HG03342 (cell line): ENCODE results near the gene CCDC88B.

Source experiments
- ATAC-seq: cut with Tn5 transposase; IDR thresholded peaks from one replicate; pipeline ENCODE4 v1.9.1; 2021; ENCODE audit warnings: mild to moderate bottlenecking, moderate library complexity; ENCODE audit not compliant: unreplicated experiment

CCDC88B gene

DNA sequence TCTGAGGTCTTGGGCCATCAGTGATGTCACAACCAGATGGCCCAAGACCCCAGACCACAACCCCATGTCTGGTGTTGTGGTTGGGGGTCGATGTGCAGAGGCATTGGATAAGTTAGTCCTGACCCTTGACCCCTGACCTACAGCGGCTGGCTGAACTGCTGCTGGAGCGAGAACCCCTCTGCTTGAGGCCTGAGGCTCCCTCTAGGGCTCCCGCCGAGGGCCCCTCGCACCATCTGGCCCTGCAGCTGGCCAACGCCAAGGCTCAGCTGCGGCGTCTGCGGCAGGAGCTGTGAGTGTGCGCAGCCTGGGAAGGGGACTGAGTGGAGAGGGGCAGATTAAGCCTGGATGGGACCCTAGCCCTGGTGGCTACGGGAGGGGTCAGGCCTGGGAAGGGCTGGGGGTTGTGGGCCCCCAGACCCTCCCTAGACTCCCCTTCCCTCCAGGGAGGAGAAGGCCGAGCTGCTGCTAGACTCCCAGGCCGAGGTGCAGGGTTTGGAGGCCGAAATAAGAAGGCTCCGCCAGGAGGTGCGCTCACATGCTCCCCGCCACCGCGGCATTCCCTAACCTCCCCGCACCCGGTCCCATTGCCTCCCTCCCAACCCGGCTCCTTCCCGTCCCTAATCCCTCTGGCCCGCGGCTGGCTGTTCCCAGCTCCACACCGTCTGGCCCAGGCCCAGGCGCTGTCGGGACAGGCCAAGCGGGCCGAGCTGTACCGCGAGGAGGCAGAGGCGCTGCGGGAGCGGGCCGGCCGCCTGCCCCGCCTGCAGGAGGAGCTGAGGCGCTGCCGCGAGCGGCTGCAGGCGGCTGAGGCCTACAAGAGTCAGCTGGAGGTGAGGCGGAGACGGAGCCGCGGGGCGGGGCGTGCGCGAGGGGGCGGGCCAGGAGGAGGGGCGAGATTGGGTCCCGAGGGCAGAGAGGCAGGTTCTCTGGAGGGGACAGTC lies 2.1 kb downstream of the CCDC88B start:
- ATAC-seq: no peak

DNA sequence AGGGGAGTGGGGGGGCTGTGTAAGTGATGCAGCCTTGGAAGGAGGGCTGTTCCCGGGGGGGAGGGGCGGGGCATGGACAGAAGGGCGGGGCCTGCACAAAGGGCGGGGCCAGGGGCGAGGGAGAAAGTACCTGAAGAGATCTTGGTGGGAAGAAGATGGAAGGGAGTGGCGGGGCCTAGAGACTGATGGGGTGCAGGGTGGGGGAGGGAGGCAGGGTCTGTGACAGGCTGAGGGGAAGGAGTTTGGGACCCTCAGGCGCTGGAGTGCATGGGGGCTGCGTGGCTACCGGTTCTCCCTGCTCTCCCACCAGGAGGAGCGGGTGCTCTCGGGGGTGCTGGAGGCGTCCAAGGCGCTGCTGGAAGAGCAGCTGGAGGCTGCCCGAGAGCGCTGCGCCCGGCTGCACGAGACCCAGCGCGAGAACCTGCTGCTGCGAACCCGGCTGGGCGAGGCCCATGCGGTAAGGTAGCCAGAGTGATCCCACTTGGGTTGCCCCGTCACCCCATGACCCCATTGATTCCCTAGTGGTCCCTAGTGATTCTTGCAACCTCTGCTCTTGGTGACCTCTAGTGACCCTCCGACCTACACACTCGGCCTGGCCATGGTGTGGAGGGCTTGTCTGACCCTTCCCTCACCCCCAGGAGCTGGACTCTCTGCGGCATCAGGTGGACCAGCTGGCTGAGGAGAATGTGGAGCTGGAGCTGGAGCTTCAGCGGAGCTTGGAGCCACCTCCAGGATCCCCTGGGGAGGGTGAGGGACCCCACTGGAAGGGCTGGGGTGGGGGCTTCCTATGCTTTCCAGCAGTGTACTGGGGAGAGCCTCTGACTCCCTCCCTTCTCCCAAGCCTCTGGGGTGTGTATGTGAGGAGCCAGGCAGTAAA lies 3.1 kb downstream of the CCDC88B start:
- no peak for ATAC-seq

DNA sequence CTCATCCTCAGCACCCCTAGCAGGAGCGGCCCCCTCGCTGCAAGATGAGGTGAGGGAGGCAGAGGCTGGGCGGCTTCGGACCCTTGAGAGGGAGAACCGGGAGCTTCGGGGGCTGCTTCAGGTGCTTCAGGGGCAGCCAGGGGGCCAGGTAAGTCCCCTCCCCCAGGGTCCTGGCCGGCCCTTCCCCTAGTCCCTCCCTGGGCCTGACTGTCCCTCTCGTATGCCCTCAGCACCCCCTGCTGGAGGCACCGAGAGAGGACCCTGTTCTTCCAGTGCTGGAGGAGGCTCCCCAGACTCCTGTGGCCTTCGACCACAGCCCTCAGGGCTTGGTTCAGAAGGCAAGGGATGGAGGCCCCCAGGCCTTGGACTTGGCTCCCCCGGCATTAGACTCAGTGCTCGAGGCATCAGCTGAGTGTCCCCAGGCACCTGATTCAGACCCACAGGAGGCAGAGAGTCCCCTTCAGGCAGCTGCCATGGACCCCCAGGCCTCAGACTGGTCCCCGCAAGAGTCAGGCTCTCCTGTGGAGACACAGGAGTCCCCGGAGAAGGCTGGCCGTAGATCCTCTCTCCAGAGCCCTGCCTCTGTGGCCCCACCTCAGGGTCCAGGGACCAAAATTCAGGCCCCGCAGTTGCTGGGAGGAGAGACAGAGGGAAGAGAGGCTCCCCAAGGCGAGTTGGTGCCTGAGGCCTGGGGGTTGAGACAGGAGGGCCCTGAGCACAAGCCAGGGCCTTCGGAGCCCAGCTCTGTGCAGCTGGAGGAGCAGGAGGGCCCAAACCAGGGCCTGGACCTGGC lies 4.0 kb downstream of the CCDC88B start:
- ATAC-seq: no peak

DNA sequence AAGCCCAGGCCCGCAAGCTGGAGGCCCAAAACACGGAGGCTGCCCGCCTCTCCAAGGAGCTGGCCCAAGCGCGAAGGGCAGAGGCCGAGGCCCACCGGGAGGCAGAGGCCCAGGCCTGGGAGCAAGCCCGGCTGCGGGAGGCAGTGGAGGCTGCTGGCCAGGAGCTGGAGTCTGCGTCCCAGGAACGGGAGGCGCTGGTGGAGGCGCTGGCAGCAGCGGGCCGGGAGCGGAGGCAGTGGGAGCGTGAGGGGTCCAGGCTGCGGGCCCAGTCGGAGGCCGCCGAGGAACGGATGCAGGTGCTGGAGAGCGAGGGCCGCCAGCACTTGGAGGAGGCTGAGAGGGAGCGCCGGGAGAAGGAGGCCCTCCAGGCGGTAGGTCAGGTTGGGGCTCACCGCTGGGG lies 4.8 kb downstream of the CCDC88B start:
- no peak for ATAC-seq

DNA sequence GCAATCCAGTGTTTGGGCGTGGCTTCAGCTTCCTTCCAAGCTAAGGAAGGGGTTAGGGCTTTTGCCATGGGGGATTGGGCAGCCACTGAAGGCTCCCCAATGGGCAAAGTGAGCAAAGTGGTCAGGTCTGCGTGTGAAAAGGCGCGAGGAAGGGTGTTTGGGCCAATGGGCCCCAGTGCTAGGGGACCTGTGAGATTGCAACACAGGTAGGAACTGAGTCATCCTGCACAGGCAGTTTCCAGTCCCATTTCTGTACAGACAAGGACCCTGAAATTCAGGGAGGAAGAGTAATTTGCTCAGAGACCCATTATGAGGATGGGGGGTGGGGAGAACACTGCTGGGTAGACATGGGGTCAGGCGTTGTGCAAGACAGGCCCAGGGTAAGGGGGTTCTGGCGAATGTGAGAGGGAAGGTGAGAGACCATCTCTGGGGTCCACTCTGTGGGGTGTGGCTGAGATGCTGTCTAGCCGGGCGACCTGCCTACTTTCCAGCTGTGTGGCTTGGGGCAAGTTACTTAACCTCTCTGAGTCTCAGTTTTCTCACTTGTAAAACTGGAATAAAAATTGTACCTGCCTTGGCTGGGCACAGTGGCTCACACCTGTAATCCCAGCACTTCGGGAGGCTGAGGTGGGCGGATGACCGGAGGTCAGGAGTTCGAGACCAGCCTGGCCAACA lies 7.3 kb downstream of the CCDC88B start:
- no peak for ATAC-seq

DNA sequence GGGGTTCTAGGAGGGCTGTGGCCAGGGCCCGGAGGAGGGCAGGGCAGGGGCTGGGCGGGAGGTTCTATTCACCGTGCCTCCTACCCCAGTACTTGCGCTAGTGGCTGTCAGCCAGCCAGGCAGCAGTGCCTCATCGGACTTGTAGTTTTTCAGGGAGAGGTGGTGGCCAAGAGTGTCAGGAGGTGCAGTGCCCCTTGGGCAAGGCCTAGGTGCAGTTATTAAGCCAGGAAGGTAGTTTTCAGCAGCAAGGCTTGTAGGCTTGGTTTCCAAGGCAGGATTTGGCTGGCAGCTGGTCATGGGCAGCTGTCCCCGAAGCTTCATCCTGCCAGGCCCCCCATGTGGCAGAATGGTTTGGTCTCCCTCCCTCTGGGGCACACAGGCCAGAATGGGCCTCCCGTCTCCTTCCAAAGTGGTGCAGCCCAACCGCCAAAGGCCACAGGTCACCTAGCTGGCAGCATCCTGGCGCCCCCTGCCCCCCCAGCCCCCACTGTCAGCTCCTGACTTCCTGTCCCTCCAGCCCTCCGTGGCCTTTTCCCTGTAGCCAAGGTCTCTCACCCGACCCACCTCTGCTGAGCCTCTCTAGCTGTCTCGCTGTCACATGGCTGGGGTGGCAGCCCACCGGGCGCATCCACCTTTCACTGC lies 8.5 kb downstream of the CCDC88B start:
- ATAC-seq: no peak

DNA sequence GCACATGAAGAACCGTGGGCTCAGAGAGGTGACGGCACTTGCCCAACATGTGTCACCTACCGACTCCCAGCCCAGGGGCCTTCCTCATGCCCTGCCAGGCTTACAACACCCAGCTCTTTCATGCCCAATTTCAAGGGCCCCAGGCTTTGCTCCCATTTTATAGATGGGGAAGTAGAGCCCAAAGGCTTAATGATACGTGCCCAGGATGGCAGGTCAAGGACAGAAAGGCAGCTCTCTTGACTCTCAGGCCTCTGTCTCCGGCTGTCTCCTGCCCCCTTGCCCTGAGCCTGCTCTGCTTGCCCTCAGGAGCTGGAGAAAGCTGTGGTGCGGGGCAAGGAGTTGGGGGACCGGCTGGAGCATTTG lies 9.0 kb downstream of the CCDC88B start:
- no peak for ATAC-seq

DNA sequence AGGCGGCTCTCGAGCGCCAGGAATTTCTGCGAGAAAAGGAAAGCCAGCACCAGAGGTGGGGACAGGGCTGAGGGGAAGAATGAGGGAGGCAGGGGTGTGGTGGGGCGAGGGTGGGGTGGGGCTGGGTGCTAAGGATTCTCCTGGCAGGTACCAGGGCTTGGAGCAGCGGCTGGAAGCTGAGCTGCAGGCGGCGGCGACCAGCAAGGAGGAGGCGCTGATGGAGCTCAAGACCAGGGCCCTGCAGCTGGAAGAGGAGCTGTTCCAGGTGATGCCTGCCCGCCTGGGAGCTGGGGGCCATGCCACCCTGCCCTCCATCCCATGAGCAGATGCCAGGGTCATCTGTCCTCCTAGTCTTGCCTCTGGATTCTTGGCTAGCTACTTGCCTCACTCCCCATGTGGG lies 9.4 kb downstream of the CCDC88B start:
- no peak for ATAC-seq

DNA sequence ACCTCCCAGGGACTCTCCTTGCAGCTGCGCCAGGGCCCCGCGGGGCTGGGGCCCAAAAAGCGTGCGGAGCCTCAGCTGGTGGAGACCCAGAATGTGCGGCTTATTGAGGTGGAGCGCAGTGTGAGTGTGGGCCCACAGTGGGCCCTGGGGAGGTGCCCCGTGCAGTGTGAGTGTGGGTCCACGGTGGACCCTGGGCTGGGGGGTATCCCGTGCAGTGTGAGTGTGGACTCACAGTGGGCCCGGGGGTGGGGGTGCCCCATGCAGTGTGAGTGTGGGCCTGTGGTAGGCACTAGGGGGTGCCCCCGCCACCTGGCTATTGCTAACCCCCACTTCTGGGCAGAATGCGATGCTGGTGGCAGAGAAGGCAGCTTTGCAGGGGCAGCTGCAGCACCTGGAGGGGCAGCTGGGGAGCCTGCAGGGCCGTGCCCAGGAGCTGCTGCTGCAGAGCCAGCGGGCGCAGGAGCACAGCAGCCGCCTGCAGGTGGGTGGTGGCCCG lies 11.2 kb downstream of the CCDC88B start:
- ATAC-seq: no peak

DNA sequence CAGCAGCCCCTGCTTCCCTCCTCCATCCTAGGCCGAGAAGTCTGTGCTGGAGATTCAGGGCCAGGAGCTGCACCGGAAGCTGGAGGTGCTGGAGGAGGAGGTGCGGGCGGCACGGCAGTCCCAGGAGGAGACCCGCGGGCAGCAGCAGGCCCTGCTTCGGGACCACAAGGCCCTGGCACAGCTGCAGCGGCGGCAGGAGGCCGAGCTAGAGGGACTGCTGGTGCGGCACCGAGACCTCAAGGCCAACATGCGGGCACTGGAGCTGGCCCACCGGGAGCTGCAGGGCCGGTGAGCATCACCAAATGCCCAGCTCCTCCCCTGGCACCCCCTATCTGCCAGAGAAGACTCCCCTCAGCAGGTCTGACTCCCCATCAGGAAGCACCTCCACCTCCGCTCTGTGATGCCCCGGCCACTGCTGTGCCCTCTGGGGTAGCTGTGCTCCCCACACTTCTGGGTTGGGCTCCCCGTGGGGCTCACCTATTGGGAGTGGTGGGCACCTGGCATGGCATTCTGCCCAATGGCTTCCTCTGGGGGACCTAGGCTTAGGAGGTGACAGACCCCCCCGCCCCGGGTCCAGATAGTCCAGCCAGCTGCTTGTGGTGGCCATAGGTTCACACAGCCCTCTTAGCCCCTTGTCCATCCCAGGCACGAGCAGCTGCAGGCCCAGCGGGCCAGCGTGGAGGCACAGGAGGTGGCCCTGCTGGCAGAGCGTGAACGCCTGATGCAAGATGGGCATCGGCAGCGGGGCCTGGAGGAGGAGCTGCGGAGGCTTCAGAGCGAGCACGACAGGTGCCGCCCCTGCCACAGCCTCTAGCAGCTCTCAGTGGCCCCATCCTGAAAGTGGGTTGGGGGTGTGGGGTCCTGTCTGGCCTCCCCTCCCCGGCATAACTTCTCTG lies 12.3 kb downstream of the CCDC88B start:
- no peak for ATAC-seq

DNA sequence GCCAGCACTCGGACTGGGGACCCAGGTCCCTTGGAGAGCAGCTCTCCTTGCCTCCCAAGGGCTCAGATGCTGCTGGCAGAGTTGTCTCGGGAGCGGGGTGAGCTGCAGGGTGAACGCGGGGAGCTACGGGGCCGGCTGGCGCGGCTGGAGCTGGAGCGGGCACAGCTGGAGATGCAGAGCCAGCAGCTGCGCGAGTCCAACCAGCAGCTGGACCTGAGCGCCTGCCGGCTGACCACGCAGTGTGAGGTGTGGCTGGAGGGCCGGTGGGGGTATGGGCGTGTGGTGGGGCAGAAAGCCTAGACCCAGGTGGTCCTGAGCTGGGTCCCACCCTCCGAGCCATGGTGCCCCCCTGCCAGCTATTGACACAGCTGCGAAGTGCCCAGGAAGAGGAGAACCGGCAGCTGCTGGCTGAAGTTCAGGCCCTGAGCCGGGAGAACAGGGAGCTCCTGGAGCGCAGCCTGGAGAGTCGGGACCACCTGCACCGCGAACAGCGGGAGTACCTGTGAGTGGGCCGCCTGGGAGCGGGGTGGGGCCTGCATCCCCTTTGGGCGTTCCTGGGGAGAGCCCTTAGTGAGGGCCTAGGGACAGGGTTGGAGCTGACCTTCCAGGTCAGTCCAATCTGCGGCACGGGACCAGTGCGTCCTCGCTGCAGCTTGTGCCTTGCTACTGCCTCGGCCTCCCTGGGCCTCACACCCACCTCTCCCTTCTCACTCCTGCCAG lies 13.2 kb downstream of the CCDC88B start:
- ATAC-seq: no peak

DNA sequence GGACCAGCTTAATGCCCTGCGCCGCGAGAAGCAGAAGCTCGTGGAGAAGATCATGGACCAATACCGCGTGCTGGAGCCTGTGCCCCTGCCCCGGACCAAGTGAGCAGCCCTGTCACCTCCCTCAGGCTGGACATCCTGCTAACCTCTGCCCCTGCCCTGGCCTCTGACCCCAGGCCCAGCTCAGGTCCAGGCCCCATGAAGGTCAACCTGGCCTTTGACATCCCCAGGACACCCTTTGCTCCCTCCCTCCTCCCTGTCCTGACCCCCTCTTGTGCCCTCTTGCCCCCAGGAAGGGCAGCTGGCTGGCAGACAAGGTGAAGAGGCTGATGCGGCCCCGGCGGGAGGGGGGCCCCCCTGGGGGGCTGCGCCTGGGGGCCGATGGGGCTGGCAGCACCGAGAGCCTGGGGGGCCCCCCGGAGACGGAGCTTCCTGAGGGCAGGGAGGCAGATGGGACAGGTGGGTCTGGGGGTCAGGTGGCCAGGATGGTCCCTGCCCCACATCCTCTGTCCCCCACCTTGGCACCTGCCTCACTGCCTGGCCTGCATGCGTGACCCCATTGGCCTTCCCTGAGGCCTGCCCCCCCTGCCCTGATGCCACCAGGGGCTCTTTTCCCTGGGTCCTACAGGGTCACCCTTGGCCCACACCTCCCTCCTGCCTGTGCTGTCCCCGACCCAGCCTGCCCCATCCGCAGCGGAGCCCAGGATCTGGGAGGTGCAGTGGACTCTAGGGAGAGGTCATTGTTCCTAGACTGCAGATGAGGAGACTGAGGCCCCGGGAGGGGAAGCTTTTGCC lies 13.9 kb downstream of the CCDC88B start:
- ATAC-seq: no peak

DNA sequence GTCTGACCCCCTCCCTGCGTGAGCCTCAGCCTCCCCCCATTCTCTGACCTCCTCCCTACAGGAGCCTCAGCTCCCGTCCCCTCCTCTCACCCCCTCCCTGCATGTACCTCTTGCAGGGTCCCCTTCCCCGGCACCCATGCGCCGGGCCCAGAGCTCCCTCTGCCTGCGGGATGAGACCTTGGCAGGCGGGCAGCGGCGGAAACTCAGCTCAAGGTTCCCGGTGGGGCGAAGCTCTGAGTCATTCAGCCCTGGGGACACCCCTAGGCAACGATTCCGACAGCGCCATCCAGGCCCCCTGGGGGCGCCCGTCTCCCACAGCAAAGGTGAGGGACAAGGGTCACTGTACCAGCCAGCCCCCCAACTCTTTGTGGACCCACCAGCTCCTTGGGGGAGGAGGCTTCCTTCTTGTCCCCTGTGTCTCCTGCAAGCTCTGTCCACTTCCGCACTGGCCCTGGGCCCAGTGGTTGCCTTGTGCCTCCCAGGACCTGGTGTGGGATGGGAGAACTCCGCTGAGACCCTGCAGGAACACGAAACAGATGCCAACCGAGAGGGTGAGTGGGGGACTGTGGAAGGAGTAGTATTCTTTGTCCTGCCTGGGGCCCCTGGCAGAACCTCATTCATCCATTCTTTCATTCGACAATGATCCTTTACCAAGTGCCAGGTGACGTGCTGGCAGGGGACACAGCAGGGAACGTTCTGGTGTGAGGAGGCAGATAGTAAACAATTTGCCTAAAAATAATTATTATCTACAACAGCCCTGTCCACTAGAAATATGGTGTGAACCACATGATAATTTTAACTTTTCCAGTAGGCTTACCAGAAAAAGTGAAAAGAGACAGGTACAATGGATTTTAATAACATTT lies 15.3 kb downstream of the CCDC88B start:
- no peak for ATAC-seq

DNA sequence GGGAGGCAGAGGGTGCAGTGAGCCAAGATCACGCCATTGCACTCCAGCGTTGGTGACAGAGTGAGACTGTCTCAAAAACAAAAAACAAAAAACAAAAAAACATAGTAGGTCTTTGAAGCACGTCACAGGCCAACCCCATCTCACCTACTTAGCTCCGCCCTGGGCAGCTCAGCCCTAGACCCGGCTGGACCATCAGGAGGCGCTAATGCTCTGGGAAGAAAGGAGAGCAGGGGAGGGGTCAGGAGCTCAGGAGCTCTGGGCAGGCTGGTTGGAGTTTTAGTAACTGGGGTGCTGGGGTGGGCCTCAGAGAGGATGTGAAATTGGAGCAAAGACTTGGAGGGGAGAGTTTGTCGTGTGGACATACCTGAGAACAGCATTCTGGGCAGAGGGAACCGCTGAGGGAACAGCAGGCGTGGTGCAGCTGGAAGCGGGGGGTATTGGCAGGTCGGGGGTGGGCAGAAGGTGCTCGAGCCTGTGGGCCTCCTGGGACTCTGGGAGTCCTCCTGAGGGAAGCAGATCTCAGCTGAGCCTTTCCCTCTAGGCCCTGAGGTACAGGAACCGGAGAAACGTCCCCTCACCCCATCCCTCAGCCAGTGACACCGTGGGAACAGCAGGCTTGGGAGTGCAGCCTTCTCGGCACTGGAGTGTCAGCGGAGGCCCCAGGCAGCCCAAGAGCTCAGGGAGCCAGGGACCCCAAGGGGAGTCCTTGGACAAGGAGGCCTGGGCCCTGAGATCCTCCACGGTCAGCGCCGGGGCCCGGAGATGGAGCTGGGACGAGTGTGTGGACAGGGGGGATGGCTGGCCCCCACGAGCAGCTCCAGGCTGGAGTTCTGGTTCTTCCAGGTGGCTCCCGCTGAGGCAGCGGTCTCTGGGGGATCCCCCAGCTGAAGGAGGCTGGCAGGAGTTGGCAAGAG lies 16.8 kb downstream of the CCDC88B start:
- ATAC-seq: no peak

DNA sequence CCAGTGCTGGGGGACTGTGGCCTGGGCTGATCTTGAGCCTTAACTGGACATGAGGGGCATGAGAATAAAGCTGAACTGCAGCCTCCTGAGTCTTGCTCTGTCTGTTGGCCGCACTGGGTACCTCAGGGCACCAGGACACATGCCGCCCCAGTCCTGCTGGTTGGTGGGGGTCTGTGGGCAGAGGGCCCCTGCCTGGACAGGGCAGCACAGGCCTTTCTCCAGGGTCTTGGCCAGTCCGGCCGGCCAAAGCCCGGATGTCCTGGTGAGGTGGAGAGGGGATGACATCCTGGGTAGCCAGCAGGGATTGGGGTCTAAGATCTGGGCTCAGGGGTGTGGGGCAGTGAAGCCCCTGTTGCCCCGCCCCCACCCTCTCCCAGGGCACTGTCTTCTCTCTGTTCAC lies 17.4 kb downstream of the CCDC88B start:
- ATAC-seq: no peak
